Mesendoderm (in vitro differentiated cells): ENCODE data around the gene ARFGAP1. TPM values are rescaled to one million over a fixed set of nuclear protein-coding genes. Genes with fewer than 3 reads are reported as not detected.

Source experiments
- DNase-seq: peaks from one replicate; pipeline ENCODE4 v3.0.0; 2013
- H2AK5ac ChIP-seq: 2 replicates; pipeline ENCODE4 v1.6.1; 2013; ENCODE audit warnings: low read length, inconsistent platforms
- H2BK120ac ChIP-seq: 2 replicates; pipeline ENCODE4 v1.6.1; 2013; ENCODE audit warnings: low read depth, mild to moderate bottlenecking, low read length, moderate library complexity, mixed read lengths
- H2BK15ac ChIP-seq: replicated peaks from 2 replicates; pipeline ENCODE4 v1.6.1; 2013; ENCODE audit warnings: low read depth, mild to moderate bottlenecking, moderate library complexity
- H2BK5ac ChIP-seq: 2 replicates; pipeline ENCODE4 v1.6.1; 2013; ENCODE audit warnings: low read length, inconsistent platforms
- H3K18ac ChIP-seq: 2 replicates; pipeline ENCODE4 v1.6.1; 2013; ENCODE audit warnings: mild to moderate bottlenecking, low read length, mixed read lengths
- H3K23ac ChIP-seq: one replicate; pipeline ENCODE4 v1.6.1; 2013; ENCODE audit warnings: low read length
- H3K27ac ChIP-seq: 2 replicates; pipeline ENCODE4 v1.5.1; 2013; ENCODE audit warnings: low read depth, mild to moderate bottlenecking, inconsistent platforms, low read length, moderate library complexity
- H3K27me3 ChIP-seq: 2 replicates; pipeline ENCODE4 v1.6.1; 2013; ENCODE audit warnings: low read length, control low read depth, mild to moderate bottlenecking, inconsistent platforms; ENCODE audit not compliant: insufficient read depth, poor library complexity
- H3K36me3 ChIP-seq: 2 replicates; pipeline ENCODE4 v1.6.1; 2013; ENCODE audit warnings: low read length, inconsistent platforms; ENCODE audit not compliant: control insufficient read depth, insufficient read depth
- H3K4ac ChIP-seq: one replicate; pipeline ENCODE4 v1.6.1; 2013; ENCODE audit warnings: low read depth, mild to moderate bottlenecking, low read length, moderate library complexity
- H3K4me1 ChIP-seq: 2 replicates; pipeline ENCODE4 v1.6.1; 2013; ENCODE audit warnings: low read depth, low read length, inconsistent platforms; ENCODE audit not compliant: control insufficient read depth
- H3K4me2 ChIP-seq: 2 replicates; pipeline ENCODE4 v1.6.1; 2013; ENCODE audit warnings: low read length
- H3K4me3 ChIP-seq: 2 replicates; pipeline ENCODE4 v1.5.1; 2013; ENCODE audit warnings: mild to moderate bottlenecking, low read length
- H3K56ac ChIP-seq: one replicate; pipeline ENCODE4 v1.6.1; 2013; ENCODE audit warnings: low read length
- H3K79me1 ChIP-seq: 2 replicates; pipeline ENCODE4 v1.6.1; 2013; ENCODE audit warnings: low read length, inconsistent platforms
- H3K79me2 ChIP-seq: 2 replicates; pipeline ENCODE4 v1.6.1; 2013; ENCODE audit warnings: mild to moderate bottlenecking, low read length; ENCODE audit not compliant: control insufficient read depth, insufficient read depth
- H3K9ac ChIP-seq: 2 replicates; pipeline ENCODE4 v1.6.1; 2013; ENCODE audit warnings: low read length, inconsistent platforms
- H4K5ac ChIP-seq: one replicate; pipeline ENCODE4 v1.6.1; 2013; ENCODE audit warnings: low read length
- H4K8ac ChIP-seq: one replicate; pipeline ENCODE4 v1.6.1; 2013; ENCODE audit warnings: low read depth, mild to moderate bottlenecking, control low read depth, low read length, moderate library complexity
- WGBS: extraction: QIAGEN DNeasy Blood & Tissue Kit; methylation state at CpG from one replicate; pipeline ENCODE4 v1.1.7; 2013; ENCODE audit warnings: low lambda C conversion rate, missing lambda C conversion rate; ENCODE audit not compliant: insufficient coverage; ENCODE audit errors: extremely low coverage; 5-methylcytosine and 5-hydroxymethylcytosine counted together
- polyA plus RNA-seq, 2 experiments: library from polyadenylated mRNA; stranded (reverse); fragments of 200-250 nt; gene quantifications; one replicate each; pipeline ENCODE4 v1.2.3, GENCODE V29; 2013

ARFGAP1 gene
- polyA plus RNA-seq (2013, experiment 1 of 2) = 36.8 TPM
- 36.1 TPM for polyA plus RNA-seq (2013, experiment 2 of 2)

GRCh38 chr20:63272105-63273058, at the start of gene ARFGAP1:
ARFGAP1 (plus strand) TSS chr20:63272813; CDS start chr20:63275581, 2,768 bp downstream.
- Histone ChIP-seq H2BK120ac (peak within 1 kb of the TSS; percentile 16), H2AK5ac (no peak within 1 kb of the TSS), H3K27ac (no peak within 1 kb of the TSS), H3K79me1 (peaks cover 14% of the 10 kb centered on the region), H3K4ac (peak within 1 kb of the TSS; percentile 92), H3K56ac (peak within 1 kb of the TSS; percentile 92), H3K36me3 (peaks cover 2% of the 10 kb centered on the region), H3K23ac (no peak within 1 kb of the TSS), H3K4me1 (peaks cover 2% of the 10 kb centered on the region), H3K4me3 (peak within 1 kb of the TSS; percentile 78), H4K5ac (no peak within 1 kb of the TSS), H3K79me2 (peaks cover 34% of the 10 kb centered on the region), H2BK5ac (no peak within 1 kb of the TSS), H3K9ac (peak within 1 kb of the TSS; percentile 78), H3K4me2 (peak within 1 kb of the TSS; percentile 60), H4K8ac (no peak within 1 kb of the TSS), H3K18ac (peak within 1 kb of the TSS; percentile 70), H3K27me3 (no peaks in the 10 kb centered on the region), H2BK15ac (no peak within 1 kb of the TSS)
- no CpG with 5 or more reads among the region's 97 CpGs for WGBS
- DNase-seq = peak; percentile 94

GRCh38 chr20:63223121-63223825, 49.3 kb upstream of the ARFGAP1 start:
- H2BK15ac ChIP-seq = no peak overlapping the region
- H4K5ac ChIP-seq = no peak overlapping the region
- H3K56ac ChIP-seq = no peak overlapping the region
- no peak overlapping the region for H3K4ac ChIP-seq
- H3K4me1 ChIP-seq = no peaks in the 10 kb centered on the region
- H3K36me3 ChIP-seq = no peaks in the 10 kb centered on the region
- peak; percentile 62 for DNase-seq
- no peak overlapping the region for H3K9ac ChIP-seq
- no peak overlapping the region for H3K23ac ChIP-seq
- no peak overlapping the region for H3K27ac ChIP-seq
- H3K79me2 ChIP-seq = no peaks in the 10 kb centered on the region
- no peaks in the 10 kb centered on the region for H3K79me1 ChIP-seq
- no peak overlapping the region for H3K4me3 ChIP-seq
- H4K8ac ChIP-seq = no peak overlapping the region
- no peak overlapping the region for H3K4me2 ChIP-seq
- H2BK120ac ChIP-seq = no peak overlapping the region
- no peak overlapping the region for H2AK5ac ChIP-seq
- no peaks in the 10 kb centered on the region for H3K27me3 ChIP-seq
- no peak overlapping the region for H3K18ac ChIP-seq
- no CpG with 5 or more reads among the region's 12 CpGs for WGBS
- H2BK5ac ChIP-seq = no peak overlapping the region

DNA sequence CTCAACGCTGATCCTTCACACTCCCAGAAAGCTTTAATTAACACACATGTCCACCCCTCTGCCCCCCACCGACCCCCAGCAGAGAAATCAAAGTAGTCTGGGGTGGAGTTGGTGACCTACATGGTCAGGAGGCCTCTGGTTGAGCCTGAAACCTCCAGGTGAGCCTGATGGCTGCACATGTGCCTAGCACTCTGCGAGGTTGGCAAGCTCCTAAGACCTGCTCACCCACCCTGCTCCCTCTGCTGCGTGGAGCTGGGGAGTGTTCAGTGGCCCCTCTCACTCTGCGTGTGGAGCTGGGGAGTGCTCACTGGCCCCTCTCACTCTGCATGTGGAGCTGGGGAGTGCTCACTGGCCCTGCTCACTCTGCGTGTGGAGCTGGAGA, 48.8 kb upstream of the ARFGAP1 start:
- Histone ChIP-seq H2AK5ac (no peak overlapping the region), H3K79me1 (no peaks in the 10 kb centered on the region), H3K9ac (no peak overlapping the region), H3K27ac (no peak overlapping the region), H3K23ac (no peak overlapping the region), H3K79me2 (no peaks in the 10 kb centered on the region), H2BK120ac (no peak overlapping the region), H3K18ac (no peak overlapping the region), H3K56ac (no peak overlapping the region), H3K4me3 (no peak overlapping the region), H3K27me3 (no peaks in the 10 kb centered on the region), H4K5ac (no peak overlapping the region), H2BK5ac (no peak overlapping the region), H2BK15ac (no peak overlapping the region), H3K36me3 (no peaks in the 10 kb centered on the region), H4K8ac (no peak overlapping the region), H3K4ac (no peak overlapping the region), H3K4me1 (no peaks in the 10 kb centered on the region), H3K4me2 (no peak overlapping the region)
- no peak for DNase-seq
- WGBS = no CpG with 5 or more reads among the region's 6 CpGs

DNA sequence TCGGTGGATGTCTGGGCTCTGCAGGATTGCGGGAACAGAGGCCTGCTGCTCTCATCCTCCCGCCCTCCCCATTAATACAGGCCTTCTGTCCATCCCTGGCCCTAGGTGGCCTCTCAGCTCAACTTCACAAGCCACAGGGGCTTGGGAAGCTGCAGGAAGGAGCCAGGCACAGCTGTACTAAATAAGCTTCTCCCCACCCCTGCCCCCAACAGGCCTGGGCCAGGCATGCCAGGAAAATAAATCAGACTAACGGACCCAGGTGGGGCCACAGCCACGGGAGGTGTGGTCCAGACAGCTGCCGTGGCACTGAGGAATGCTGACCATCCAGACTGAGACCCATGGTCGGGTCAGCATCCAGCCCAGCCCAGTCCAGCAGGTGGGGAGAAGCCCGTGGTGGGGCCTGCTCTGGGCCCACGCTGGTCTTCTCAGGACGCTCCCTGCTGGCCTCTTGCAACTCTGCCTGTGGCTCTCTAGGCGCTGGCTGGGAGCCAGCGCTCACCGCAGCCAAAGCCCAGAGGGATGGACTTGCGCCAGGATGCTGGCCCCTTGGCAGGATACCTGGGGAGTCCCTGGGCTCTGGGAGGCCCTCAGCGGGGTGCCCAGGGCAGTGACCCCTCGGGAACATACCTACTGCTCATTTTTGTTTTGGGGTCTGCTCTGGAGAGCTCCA, 48.1 kb upstream of the ARFGAP1 start:
- DNase-seq = peak; percentile 41
- Histone ChIP-seq H2BK15ac (no peak overlapping the region), H3K9ac (no peak overlapping the region), H4K5ac (no peak overlapping the region), H3K4me1 (no peaks in the 10 kb centered on the region), H2AK5ac (no peak overlapping the region), H4K8ac (no peak overlapping the region), H3K23ac (no peak overlapping the region), H3K4me2 (no peak overlapping the region), H3K18ac (no peak overlapping the region), H2BK120ac (no peak overlapping the region), H3K36me3 (no peaks in the 10 kb centered on the region), H3K4me3 (no peak overlapping the region), H3K79me1 (no peaks in the 10 kb centered on the region), H3K27me3 (no peaks in the 10 kb centered on the region), H3K4ac (no peak overlapping the region), H3K79me2 (no peaks in the 10 kb centered on the region), H3K27ac (no peak overlapping the region), H3K56ac (no peak overlapping the region), H2BK5ac (no peak overlapping the region)
- no CpG with 5 or more reads among the region's 16 CpGs for WGBS

DNA sequence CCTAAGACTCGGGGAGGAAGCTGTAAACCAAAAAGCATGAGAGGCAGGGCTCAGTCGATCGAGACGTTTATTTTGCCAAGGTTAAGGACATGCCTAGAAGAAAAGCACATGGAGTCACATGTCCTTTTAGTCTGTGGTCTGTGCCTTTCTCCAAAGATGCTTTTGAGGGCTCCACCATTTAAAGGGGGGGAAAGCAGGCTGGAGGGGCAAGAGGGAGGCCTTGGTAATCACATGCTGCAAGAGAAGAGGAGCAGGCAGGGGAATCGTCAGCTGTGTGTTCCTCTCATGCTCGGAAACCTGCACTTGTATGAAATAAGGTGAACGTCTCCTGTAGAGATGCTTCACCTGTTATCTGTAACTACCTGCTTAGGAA, 47.5 kb upstream of the ARFGAP1 start:
- no peak overlapping the region for H2BK120ac ChIP-seq
- no peaks in the 10 kb centered on the region for H3K36me3 ChIP-seq
- no peaks in the 10 kb centered on the region for H3K27me3 ChIP-seq
- H3K4me1 ChIP-seq = no peaks in the 10 kb centered on the region
- no CpG with 5 or more reads among the region's 7 CpGs for WGBS
- no peak overlapping the region for H3K23ac ChIP-seq
- DNase-seq = no peak
- H3K79me1 ChIP-seq = no peaks in the 10 kb centered on the region
- H3K18ac ChIP-seq = no peak overlapping the region
- H3K4ac ChIP-seq = no peak overlapping the region
- H3K56ac ChIP-seq = no peak overlapping the region
- H3K27ac ChIP-seq = no peak overlapping the region
- H3K79me2 ChIP-seq = no peaks in the 10 kb centered on the region
- no peak overlapping the region for H2BK15ac ChIP-seq
- H4K5ac ChIP-seq = no peak overlapping the region
- H3K9ac ChIP-seq = no peak overlapping the region
- no peak overlapping the region for H3K4me2 ChIP-seq
- H2BK5ac ChIP-seq = no peak overlapping the region
- no peak overlapping the region for H2AK5ac ChIP-seq
- H4K8ac ChIP-seq = no peak overlapping the region
- no peak overlapping the region for H3K4me3 ChIP-seq
